Amniotic stem cell (primary cell): ENCODE measurements around the gene RPRD1A.
A peak's percentile ranks its signal among the peaks of the same experiment; 100 is the strongest.
"Not testable (repeated sequence)": the region's sequence is repeated elsewhere in the genome, so short reads cannot be mapped to it uniquely, and the experiment has no call there.

Source experiments
- DNase-seq: peaks from one replicate; lab custom pipeline; 2025; lab: John Stamatoyannopoulos, UW

The RPRD1A gene

DNA sequence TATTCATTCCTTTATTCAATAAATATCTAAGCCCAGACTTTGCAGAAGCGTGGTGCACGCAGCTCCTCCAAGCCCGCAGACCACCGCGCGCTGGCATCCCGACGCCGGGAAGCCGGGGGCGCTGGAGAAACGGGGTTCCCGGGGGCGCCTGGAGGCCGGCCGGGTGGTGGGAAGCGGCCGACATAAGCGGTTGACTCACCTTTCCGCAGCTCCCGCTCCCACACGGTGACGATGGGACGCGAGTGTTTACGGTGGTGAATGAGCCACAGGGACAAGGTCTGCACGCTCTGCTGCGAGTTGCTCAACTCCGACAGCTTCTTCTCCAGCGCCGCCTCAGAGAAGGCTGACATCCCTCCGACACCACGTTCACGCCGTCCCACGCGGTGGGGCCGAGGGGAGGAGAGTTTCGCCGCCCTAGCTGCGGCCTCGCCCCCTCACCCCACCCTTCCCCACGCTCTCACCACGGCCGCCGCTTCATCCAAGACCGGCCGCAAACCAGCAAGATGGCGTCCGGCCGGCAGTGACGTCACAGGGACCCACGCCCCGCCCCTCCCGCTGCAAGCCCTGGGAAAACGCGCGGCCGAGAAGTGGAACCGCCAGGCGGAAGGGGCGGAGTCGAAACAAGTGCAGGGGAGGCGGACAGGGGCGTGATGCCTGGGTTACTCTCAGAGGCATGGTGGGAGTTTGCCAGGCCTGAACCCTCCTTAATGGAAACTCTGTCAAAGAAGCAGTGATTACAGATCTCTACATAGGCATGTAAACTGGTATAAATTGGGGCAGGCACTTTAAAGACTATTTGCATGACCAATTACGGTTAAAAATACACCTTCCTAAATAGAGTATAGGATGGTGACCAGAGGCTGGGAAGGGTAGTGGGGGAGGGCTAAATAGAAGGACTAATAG is at the start of gene RPRD1A:
RPRD1A (minus strand) TSS at position 505 of the 903 bp plus-strand sequence; CDS start at position 350, 155 bp downstream.
- DNase-seq: peak; percentile 93

DNA sequence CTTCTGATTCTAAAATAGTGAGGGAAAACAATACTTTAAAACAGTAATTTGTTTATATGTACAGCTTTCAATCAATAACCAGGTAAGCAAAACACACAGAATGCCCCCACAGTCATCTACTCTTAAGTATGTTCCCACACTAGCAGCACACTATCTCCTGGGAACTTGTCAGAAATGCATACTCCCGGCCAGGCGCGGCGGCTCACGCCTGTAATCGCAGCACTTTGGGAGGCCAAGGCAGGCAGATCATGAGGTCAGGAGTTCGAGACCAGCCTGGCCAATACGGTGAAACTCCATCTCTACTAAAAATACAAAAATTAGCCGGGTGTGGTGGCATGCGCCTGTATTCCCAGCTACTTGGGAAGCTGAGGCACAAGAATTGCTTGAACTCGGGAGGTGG is 49.4 kb upstream of the RPRD1A start:
- not testable (repeated sequence) for DNase-seq

DNA sequence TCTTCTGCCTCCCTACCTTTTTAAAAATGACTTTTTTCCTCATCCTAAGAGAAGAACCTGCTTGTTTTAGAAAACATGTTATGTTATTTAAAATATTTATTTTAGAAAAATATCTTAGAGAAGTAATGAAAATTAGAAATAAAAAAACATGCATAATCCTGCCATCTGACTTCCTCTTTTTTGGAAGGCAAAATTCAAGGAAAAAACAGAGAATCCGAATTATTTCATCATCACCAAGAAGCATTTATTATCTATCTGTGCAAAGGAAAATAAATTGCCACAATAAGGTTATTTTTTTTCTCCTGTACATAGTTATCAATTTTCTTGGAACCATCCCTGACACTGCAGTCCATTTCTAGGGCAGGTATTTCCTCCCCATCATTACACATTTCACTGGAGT is 47.4 kb upstream of the RPRD1A start:
- no peak for DNase-seq

GRCh38 chr18:36114251-36114650 is 46.9 kb upstream of the RPRD1A start:
- DNase-seq: no peak

- DNase-seq: no peak
Measured at GRCh38 chr18:36112302-36112701, 44.9 kb upstream of the RPRD1A start.

- DNase-seq: no peak
Measured at GRCh38 chr18:36109737-36110136, 42.4 kb upstream of the RPRD1A start.

GRCh38 chr18:36108601-36109000 is 41.2 kb upstream of the RPRD1A start:
- DNase-seq: no peak

GRCh38 chr18:36108196-36108595 is 40.8 kb upstream of the RPRD1A start:
- no peak for DNase-seq

DNA sequence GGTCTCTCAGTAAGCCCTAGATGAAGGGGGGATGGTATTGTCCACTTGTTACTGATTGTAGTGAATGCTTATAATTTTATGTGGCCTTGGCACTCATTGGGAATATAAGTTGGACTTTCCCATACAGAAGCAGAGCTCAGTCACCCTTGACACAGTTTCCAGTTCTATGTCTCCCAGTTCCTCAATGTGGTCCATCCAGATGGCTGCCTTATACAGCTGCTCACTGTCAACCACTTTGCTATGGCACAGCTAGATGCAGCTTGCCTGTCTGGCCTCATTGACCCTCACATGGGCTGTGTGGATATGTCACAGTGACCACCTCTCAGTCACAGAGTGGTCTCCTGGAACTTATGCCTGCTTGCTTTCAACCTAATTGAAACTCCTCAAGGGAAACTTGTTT is 40.1 kb upstream of the RPRD1A start:
- no peak for DNase-seq

DNA sequence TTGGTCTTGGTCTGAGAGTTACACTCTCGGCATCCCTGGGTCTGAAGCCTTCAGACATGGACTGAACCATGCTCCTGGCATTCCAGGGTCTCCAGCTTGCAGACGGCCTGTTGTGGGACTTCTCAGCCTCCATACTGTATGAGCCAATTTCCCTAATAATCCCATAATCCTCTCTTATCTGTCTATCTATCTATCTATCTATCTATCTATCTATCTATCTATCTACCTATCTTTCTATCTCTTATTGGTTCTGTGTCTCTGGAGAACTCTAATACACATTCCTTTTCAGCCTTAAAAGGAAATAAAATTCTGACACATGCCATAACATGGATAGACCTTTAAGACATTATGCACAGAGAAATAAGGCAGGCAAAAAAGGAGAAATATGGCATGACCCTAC is 37.4 kb upstream of the RPRD1A start:
- DNase-seq: no peak

- DNase-seq: no peak
Measured at GRCh38 chr18:36101943-36102342, 34.6 kb upstream of the RPRD1A start.

GRCh38 chr18:36099311-36099710 is 32.0 kb upstream of the RPRD1A start:
- no peak for DNase-seq

- DNase-seq: no peak
Measured at GRCh38 chr18:36096955-36097354, 29.6 kb upstream of the RPRD1A start.

- peak; percentile 55 for DNase-seq
Measured at GRCh38 chr18:36095936-36096519, 28.7 kb upstream of the RPRD1A start.

DNA sequence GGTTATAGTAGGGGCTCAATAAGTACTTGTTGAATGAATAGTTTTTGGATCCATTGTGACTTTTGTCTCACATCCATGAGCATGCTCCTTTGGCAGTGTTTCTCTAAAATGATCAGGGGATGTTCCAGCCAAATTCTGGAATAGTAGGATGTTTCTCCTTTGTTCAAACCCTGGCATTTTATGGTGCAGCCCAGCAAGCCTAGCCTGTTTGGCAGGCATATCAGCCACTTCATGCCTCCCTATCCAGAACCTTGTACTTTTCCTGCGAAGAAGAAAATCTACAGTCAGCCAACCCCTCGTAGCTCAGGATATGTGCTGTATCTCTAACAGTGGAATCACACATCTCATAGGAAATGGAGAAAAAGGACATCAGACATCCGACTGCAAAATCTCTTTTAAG is 27.1 kb upstream of the RPRD1A start:
- no peak for DNase-seq

GRCh38 chr18:36092116-36092515 is 24.8 kb upstream of the RPRD1A start:
- not testable (repeated sequence) for DNase-seq

GRCh38 chr18:36089001-36089400 is 21.6 kb upstream of the RPRD1A start:
- no peak for DNase-seq

DNA sequence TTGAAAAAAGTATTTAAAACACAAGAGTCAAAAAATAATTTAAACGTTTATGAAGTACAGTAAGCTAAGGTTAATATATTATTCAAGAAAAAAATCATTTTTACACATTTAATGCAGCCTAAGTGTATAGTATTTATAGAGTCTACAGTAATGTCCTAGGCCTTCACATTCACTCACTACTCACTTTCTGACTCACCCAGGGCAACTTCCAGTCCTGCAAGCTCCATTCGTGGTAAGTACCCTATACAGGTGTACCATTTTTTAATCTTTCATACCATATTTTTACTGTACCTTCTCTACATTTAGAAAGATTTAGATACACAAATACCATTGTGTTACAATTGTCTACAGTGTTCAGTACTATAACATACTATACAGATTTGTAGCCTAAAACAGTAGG is 20.9 kb upstream of the RPRD1A start:
- DNase-seq: no peak

GRCh38 chr18:36086186-36086585 is 18.8 kb upstream of the RPRD1A start:
- DNase-seq: no peak

DNA sequence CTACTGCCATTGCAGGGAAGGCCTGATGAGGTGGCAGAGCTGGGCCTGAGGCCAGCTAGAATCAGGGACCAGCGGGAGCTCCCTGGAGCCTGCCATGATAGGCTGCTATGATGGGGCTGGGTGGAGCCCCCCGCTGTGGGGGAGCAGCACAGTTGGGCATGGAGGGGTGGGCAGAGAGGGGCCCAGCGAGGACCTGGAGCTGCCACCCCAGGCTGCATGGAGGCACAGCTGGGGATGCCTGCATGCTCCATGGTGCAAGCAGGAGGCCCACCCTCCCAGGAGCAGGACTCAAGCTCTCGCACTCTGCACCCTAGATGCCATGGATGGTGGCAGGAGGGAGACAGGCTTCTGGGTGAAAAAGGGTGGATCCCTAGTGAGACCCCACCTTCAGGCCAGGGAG is 17.8 kb upstream of the RPRD1A start:
- DNase-seq: no peak

- no peak for DNase-seq
Measured at GRCh38 chr18:36083729-36084128, 16.4 kb upstream of the RPRD1A start.

DNA sequence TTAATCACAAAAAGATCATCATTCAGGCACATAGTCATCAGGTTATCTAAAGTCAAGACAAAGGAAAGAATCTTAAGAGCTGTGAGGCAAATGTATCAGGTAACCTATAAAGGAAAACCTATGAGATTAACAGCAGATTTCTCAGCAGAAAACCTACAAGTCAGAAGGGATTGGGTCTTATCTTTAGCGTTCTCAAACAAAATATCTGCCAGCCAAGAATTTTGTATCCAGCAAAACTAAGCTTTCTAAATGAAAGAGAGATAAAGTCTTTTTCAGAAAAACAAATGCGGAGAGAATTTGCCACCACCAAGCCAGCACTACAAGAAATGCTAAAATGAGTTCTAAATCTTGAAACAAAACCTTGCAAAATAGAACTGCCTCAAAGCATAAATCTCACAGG is 13.8 kb upstream of the RPRD1A start:
- DNase-seq: not testable (repeated sequence)

DNA sequence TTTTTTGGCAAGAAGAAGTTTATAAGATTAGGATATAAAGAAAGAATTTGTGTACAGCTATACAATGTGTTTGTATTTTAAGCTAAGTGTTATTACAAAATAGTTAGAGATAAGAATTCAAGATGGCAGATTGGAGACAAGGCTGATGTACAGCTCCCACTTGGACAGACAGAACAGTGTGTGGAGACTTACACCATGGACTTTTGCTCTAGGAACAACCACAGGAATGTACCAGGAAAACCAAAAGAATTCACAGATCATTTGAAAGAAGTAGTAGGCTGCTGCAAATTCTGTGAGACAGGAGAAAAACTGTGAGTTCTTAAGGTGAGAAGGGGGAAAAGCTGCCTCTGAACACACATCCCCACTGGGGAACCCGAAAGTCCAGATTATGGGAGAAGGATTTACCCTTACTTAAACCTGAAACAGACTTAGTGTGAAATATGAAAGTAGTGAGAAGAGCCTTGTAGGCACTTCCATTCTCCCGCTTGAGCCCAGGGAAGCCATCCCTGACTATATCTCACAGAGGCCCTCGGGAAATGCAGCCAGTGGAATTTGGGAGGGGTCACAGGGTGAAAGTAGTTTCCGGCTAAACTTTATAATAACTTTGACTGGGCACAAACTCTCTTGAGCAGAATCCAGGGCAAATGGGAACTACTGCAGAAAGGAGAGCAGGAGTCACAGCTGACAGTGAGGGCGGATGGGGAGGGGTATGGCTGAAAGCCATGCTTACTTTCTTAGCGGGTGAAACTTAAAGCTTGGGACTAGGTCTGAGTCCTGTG is 11.6 kb upstream of the RPRD1A start:
- no peak for DNase-seq
